HG02852 (cell line): ENCODE results near the gene APLNR.

Experiments used
- ATAC-seq: cut with Tn5 transposase; IDR thresholded peaks from one replicate; pipeline ENCODE4 v1.9.1; 2021; ENCODE audit warnings: mild to moderate bottlenecking, moderate library complexity; ENCODE audit not compliant: unreplicated experiment

APLNR gene

DNA sequence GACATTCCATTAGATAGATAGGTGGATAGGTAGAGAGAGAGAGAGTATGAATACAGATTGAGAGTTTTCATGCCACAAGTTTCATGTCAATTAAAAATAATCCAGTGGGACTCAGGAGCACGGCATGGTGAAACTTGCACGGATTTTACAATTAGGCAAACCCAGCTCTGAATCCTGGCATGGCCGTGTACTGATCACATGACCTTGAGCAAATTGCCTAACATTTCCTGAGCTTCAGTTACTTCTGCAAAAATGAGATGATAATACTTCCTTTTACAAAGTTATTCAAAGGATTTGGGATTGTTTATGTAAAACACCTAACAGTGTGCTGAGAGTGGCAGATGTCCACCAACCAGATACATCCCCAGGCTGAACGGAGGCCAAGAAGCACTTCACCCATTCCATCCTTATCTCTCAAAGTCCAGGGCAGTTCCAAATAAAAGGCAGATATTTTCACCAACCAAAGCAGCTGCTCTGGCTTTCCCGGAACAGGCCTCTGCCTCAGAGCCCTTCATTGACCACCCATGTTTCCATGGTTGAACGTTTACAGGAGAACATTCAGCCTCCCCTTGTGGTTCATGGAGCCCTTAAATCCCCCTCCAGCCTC lies 17.9 kb downstream of the APLNR start:
- ATAC-seq: no peak

DNA sequence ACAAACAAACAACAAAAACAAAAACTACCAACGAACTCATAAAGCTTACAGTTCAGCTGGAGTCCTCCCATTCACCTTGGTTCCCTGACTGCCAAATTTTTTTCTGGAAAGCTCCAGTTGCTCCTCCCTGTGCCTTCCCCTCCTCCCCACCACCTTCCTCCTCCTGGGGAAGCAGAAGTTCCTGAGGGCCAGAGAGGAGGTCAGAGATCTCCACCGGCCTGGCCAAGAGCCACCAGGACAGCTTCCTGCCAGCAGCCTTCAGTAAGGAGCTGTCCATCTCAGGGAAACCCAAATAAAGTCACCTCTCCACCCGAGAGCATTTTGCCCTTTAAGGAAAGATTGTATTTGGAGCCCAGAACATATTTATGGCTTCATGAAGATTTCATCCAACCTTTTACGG lies 20.0 kb downstream of the APLNR start:
- no peak for ATAC-seq

DNA sequence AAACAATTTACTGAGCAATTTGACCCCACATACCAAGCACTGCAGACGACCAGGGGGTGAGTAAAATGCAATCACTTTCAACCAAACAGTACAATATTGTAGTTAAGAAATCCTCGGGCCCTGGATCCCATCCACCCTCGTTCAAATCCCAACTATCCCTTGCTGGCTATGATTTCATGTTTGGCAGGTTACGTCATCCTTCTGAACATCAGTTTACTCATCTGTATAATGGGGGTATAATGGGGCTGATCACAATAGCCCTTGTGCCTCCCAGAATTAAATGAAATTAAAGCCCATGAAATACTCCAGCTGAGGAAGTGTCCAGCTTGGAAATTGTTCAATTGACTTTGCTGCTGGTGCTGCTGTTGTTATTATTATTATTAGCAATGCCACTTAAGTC lies 20.6 kb downstream of the APLNR start:
- no peak for ATAC-seq

DNA sequence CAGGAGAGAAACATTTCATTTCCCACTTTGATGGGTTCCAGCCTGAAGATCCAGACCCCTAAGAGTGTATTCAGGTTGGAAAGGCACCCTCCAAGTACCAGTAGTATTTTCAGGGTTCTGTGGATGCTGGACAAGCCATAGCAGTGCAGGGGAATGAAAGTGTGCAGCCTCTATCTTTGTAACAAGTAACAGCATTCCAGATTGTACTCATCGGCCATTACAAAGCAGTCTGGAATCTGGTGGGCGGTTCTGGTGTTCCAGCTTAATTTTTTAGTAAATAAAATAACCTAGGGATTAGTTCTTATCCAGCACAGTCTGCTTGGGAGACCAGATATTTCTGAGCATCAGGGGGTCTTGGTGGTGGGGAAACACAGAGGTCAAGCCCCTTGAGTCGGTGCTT lies 22.6 kb downstream of the APLNR start:
- ATAC-seq: no peak

DNA sequence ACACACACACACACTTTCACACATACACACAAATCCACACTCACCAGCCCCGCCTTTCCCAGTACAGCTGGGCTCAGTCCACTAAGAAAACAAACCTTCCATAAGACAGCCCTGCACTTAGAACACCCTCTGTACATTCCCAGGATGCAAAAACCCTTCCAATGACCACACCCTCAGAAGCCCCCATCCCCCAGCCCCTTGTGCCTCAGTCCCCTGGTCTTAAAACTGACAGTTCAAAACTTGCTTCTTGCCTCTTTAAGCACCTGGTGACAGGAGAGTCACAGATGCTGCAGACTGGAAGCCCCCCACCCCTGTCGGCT lies 23.0 kb downstream of the APLNR start:
- no peak for ATAC-seq

DNA sequence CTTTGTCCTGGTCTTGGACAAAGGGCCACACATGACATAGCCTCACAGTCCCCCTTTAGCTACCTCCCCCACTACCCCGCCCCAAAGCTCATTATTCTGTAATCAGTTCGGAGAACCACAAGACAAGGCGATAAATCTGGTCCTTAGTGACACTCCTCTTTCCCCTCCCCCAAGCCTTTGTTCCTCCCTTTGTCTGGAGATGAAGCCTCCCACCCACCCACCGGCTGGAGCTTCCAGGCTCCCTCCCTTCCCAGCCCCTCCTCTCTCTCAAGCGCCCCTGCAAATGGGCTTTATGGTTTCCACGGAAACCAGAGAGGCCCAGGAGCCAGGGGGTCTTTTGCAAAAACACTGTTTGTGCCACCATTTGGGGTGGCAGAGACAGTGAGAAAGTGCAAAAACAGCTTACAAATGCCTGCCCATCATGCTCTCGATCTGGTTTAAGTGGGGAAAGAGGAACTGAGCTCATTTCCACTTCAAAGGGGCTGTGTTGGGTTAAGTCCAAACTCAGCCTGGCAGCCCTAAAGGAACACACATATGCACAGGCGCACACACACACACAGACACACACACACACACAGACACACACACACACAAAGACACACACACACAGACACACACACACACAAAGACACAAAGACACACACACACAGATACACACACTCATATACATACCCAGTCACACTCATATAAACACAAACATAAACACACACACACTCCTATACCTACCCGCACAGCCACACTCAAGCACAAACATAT lies 23.5 kb downstream of the APLNR start:
- no peak for ATAC-seq

DNA sequence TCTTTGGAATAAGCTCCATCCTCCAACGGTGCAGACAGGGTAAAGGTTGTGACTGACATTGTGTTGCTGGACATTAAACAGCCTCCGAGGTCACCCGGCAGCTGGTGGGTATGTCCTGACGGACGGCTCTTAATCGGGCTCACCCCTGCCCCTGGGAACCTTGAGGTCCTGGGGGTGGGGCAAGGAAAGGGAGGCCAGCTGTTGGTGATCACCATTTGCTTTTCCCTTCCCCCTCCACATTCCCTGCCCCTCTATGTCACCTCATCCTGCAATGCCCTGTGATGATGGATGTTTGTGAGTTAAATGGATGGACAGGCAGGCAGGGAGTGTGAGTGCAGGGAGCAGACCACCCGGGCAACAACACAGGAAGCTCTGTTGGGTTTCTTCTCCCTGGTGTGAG lies 26.3 kb downstream of the APLNR start:
- no peak for ATAC-seq

DNA sequence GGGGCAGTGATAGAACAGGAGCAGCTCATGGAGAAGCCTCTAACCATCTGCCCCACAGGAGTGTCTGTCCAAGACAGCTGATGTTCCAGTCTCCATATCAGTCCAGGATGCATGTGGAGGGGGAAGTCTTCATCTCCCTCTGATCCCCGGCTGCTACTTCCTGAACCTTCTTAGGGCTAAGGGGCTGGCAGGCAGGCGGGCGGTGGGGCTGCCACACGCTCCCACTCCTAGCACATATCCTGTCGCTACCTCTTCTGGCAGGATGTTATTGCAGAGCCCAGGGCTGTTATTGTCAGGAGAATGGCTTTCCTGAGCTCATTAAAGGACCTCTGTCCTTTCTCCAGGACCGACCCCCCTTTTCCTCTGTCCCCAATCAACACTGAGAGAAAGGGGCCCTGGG lies 29.9 kb downstream of the APLNR start:
- no peak for ATAC-seq

DNA sequence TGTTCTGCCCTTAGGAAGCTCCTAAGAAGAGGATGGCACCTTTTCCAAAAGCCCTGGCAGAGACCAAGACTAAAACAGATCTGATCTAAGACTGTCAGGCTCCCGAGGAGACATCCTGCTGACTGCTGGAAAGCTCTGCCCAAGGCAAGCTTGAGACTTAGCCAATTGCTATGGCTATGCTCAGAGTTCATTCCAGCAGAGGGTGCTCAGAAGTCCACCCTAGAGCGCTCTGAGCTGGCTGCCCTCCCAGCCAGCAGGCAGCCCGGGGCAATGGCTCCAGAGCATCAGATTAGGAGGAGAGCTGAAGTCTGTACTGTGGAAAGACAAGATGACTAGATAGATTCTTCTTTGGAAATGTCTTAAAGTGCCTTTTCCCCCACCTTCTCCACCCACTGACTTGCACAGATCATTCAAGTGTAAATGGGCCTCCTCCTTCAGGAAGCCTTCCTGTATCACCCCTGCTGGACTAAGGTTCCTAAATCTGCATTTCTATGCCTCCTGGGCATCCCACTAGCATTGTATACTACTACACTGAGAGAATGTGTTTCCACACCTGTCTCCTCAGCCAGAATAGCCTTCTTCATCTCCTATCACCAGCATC lies 31.9 kb downstream of the APLNR start:
- no peak for ATAC-seq

DNA sequence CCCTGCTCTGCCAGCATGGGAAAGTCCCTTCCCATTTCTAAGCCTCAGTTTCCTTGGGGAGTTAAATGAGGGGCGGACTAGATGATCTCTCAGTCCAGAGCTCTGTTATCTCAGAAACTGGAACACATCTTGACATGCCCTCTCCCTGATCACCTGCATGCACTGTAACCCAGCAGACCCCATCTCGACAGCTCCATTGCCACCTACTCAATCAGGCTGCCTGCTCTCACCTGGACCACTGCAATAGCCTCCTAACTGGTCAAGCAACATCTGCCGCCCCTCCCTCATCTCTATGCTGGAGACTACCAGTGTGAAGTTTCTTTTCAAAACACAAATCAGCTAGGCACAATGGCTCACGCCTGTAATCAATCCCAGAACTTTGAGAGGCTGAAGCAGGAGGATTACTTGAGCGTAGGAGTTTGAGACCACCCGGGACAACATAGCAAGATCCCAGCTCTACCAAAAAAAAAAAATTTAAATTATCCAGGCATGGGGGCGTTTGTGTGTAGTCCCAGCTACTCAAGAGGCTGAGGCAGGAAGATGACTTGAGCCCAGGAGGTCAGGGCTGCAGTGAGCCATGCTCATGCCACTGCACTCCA lies 33.1 kb downstream of the APLNR start:
- no peak for ATAC-seq

DNA sequence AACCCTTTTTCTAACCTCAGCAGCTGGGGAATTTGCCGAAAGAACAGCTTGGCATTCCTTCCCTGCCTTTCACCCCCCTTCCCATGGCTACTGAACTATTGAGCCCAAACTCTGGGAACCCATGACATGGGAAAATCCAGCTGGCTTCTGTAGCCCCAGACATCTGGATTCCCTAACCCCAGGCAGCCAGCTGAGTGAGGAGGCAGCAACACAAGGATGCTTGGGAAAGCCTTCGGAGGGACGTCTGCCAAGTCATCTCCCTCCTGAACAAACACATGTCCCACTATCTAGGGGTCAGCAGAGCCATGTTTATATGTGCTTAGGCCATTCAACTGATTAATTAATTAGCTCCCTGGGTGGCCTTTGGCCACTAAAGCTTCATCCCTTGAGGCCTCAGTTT lies 33.7 kb downstream of the APLNR start:
- no peak for ATAC-seq

DNA sequence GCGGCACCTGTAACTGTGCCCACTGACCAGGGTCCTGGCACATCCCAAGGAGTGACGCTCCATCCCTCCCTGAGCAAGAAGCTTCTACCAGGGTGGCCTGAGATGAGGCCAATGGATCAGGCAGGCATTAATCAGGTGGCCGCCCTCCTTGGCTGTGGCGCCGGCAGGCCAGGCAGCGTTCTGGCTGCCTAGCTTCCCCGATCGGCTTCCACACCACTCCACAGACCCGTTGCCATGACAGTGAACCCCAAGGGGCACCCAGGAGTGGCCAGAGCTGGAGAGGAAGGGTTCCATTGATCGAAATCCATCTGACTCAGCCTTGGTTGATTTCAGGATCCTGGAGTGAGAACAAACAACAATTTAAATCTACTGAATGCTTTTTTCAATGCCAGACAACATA lies 34.8 kb downstream of the APLNR start:
- no peak for ATAC-seq

DNA sequence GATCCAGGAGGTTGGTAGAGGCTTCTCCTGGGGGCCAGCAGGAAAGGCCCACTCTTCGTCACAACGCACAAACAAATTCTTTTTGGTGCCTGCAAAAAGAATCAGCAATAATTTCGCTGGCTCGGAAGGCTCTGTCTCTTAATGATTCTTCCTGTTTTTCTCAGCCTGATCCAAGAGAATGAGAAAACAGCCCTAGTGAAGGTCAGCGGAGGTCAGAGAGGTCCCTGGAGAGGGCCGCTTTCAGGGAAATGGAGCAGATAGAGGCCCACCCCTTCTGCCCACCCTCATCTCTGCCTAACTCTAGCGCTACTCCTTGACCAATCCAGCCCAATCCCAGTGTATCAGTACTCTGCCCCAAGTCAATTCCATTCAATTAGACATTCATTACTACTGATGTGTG lies 36.1 kb downstream of the APLNR start:
- ATAC-seq: no peak

DNA sequence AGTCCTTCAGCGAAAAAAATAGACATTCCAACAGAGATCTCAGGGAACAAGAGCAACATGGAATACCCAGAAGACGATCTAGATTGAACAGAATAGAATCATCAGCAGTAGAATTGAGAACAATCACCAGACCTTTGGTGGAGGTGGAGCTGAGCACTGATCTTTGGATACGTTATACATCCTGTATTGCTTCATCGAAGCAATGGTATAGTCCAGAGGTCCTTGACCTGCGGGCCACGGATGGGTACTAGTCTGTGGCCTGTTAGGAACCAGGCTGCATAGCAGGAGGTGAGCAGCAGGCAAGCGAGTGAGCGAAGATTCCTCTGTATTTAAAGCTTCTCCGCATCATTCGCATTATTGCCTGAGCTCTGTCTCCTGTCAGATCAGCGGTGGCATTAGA lies 37.7 kb downstream of the APLNR start:
- no peak for ATAC-seq

DNA sequence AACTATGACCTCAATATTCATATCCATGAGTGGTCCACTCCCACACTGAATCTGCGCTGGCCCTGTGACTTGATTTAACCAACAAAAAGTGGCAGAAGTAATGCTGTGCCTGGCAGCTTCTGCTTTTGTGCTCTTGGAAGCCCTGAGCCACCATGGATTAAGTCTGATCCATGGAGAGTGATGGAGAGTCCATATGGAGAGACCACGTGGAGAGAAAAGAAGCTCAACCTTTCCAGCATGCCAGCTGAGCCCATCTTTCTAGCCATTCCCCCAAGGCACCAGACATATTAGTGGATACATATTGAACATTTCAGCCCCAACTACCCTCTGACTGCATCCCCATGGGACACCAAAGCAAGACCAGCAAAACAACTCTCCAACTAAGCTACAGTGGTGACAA lies 39.3 kb downstream of the APLNR start:
- ATAC-seq: no peak

DNA sequence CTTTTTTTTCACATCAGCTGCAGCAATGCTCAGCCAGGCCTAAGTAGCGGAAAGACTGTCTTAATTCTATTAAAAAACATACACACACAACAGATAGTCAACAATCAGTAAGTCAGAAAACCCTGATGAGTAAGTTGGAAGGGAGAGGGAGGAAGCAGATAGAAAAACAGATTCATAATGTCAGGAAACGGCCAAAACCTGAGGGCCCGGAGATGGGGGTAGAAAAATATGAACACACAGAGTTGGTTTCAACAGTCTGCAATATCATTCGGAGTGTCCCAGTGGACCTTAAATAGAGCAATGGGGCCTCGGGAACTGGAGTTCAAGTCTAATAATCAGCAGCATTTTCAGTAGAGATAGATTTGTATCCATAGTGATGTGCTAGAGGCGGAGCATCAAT lies 40.5 kb downstream of the APLNR start:
- ATAC-seq: no peak

DNA sequence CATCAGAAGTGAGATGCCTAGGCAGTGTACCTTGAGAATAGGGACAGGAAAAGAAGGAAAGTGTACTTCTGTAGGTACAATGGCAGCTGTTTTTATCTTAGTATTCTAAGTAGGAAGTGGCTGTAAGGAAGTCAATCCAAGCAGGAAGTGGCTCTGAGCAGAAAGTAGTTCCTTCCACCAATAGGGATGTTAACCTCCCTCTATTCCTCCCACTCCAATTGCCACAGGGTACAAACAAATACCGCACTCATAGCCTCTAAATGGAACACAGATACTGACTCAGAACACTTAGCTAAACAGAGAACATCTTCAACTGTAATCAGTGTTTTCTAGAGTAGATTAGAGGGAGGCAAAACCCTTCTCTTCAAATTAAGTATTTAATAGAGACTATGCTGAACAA lies 44.7 kb downstream of the APLNR start:
- no peak for ATAC-seq

DNA sequence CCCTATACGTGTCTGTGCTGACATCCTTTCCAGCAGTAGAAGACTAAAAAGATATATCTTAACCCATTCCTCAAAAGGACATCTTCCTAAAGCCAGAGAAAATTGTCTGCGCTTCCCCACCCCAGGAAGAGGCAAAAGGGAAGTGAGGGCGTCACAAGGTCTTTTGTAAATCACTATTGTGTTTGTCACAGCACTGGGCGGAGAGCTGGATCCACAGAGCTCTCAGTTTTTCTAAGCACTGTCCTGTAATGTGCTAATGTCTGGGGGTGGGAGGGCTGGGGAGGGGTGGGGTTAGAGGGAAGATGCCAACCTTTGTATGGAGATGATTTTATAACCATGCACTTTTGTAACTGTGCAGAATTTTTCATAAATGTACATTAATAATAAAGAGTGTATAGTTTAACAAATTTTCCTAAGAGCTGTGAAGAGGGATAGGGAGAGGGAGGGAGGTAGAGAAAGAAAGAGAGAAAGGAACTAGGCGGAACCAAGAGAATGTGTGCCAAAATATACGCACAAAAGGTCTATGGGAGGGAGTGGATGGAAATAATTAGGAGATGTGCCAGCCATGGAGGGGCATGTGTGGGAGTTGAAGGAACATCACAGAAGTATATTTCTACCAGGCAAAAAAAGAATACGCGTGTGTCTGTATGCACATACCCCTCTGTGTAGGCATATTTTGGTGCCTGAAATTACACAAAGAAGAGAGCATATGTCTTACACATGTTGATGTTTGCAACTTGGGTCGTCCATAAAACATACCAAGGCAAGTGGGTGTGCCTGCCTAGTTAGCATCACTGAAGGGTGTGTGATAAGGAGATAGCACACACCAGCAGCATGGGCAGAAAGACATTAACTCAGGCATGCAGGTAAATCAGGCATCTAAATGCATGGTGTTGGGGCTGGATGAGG lies 45.5 kb downstream of the APLNR start:
- ATAC-seq: no peak

DNA sequence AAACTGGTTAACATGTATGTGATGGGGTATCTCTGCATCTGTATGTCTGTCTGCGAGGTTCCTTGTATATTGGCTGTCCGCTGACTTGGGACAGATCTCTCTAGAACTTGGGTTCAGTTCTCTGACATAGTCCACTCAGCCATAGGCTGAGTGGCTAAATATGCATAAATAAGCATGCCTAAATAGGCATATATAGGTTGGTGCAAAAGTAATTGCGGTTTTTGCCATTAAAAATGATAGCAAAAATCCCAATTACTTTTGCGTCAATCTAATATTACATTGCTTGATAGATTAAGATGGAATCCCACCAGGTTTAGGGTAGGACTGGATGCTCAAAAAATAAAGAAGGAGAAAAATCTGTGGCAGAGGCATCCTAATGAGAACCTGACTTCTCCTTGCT lies 46.5 kb downstream of the APLNR start:
- ATAC-seq: no peak
